Nephron progenitor cell (in vitro differentiated cells): ENCODE measurements around the gene HUNK.

Source experiments
- DNase-seq: peaks from one replicate; pipeline ENCODE4 v3.0.0; 2021
- H3K27ac Mint-ChIP-seq: 2 replicates; pipeline ENCODE4 v1.8.0; 2021; ENCODE audit warnings: mild to moderate bottlenecking, moderate library complexity, mixed read lengths
- H3K27me3 Mint-ChIP-seq: 2 replicates; pipeline ENCODE4 v1.8.0; 2021; ENCODE audit warnings: mild to moderate bottlenecking, low read depth, mixed read lengths; ENCODE audit not compliant: poor library complexity
- H3K36me3 Mint-ChIP-seq: 2 replicates; pipeline ENCODE4 v1.8.0; 2021; ENCODE audit warnings: low read depth, mixed read lengths
- H3K4me1 Mint-ChIP-seq: 2 replicates; pipeline ENCODE4 v1.8.0; 2021; ENCODE audit warnings: mixed read lengths
- H3K4me3 Mint-ChIP-seq: 2 replicates; pipeline ENCODE4 v1.8.0; 2021; ENCODE audit warnings: mild to moderate bottlenecking, moderate library complexity, mixed read lengths
- H3K9me3 Mint-ChIP-seq: 2 replicates; pipeline ENCODE4 v1.8.0; 2021; ENCODE audit warnings: mild to moderate bottlenecking, moderate library complexity, mixed read lengths
- TF ChIP-seq, protein P1 (sequence below): fragments of 200-600 bp; sonication (generic); IDR thresholded peaks from 2 replicates; pipeline ENCODE4 v1.5.0; 2021; ENCODE audit warnings: antibody characterized with exemption

The HUNK gene

DNA sequence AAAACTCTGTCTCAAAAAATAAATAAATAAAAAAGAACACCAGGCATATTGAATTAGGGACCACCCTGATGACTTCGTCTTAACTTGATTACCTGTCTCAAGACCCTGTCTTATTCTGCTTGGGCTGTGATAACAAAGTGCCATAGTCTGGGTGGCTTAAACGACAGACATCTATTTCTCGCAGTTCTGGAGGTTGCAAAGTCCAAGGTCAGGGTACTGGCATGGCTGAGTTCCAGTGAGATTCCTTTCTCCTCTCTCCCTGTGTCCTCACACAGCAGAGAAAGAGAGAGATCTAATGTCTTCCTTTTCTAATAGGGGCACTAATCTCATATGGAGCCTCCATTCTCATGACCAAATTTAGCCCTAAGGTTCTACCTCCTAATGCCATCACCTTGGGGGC is 145.6 kb downstream of the HUNK start:
- H3K27ac Mint-ChIP-seq: no peak overlapping the region
- TF ChIP-seq, protein P1, sequence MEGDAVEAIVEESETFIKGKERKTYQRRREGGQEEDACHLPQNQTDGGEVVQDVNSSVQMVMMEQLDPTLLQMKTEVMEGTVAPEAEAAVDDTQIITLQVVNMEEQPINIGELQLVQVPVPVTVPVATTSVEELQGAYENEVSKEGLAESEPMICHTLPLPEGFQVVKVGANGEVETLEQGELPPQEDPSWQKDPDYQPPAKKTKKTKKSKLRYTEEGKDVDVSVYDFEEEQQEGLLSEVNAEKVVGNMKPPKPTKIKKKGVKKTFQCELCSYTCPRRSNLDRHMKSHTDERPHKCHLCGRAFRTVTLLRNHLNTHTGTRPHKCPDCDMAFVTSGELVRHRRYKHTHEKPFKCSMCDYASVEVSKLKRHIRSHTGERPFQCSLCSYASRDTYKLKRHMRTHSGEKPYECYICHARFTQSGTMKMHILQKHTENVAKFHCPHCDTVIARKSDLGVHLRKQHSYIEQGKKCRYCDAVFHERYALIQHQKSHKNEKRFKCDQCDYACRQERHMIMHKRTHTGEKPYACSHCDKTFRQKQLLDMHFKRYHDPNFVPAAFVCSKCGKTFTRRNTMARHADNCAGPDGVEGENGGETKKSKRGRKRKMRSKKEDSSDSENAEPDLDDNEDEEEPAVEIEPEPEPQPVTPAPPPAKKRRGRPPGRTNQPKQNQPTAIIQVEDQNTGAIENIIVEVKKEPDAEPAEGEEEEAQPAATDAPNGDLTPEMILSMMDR: no peak
- peaks cover 4% of the 10 kb centered on the region for H3K36me3 Mint-ChIP-seq
- no peaks in the 10 kb centered on the region for H3K27me3 Mint-ChIP-seq
- DNase-seq: no peak
- peaks cover under 1% of the 10 kb centered on the region for H3K9me3 Mint-ChIP-seq
- no peak overlapping the region for H3K4me3 Mint-ChIP-seq
- peaks cover 20% of the 10 kb centered on the region for H3K4me1 Mint-ChIP-seq

DNA sequence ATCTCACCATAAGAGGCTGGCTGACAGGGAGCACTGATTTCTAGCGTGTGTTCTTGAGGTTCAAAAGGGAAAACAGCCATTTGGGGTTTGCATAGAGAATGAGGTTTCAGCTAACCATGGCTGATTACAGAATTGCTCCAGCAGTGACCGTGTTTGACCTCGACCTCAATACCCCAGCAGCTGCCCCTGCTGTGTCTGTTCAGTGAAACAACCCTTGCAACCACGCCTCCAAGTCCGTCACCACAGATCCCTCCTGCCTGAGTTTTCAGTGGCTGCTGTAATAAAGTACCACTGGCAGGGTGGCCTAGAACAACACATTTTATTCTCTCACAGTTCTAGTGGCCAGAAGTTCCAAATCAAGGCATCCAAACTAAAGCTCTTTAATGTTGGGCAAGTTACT is 147.7 kb downstream of the HUNK start:
- Mint-ChIP-seq H3K27ac (no peak overlapping the region), H3K36me3 (no peaks in the 10 kb centered on the region), H3K27me3 (no peaks in the 10 kb centered on the region), H3K9me3 (no peaks in the 10 kb centered on the region), H3K4me1 (peaks cover 20% of the 10 kb centered on the region), H3K4me3 (peak overlapping the region; percentile 13)
- peak; percentile 27 for DNase-seq
- TF ChIP-seq, protein P1: no peak

DNA sequence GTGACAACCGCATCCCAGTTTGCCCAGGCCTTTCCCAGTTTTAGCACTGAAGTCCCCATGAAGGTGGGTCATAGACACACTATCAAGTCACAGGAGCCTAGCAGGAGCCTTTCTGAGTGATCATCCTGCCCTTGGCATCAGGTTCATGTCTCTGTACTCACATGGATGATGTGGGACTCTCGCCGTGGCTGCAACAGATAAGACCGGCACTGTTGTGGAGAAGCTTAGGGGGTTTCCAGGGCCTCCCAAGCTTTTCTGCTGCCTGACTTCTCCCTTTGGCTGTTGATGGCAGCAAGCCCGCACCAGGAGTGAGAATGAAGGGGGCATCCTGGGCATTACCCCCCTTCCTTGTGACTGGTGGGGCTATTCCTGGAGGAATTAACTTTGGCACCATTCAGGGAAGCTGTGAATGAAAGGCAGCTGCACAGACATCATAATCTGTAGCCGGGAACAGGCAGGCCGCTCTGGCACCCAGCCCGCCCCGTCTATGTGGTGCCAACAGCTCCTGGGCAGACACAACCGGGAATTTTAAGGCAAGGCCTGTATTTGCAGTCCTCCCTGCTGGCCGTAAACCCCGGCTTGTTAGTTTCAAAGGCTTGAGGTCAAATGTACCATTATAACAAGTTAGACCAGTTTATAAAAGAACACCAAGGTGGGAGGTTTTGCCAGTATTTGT is 148.6 kb downstream of the HUNK start:
- H3K36me3 Mint-ChIP-seq: no peaks in the 10 kb centered on the region
- no peaks in the 10 kb centered on the region for H3K9me3 Mint-ChIP-seq
- peaks cover 20% of the 10 kb centered on the region for H3K4me1 Mint-ChIP-seq
- no peaks in the 10 kb centered on the region for H3K27me3 Mint-ChIP-seq
- H3K27ac Mint-ChIP-seq: no peak overlapping the region
- TF ChIP-seq, protein P1: no peak
- H3K4me3 Mint-ChIP-seq: no peak overlapping the region
- no peak for DNase-seq

GRCh38 chr21:32022146-32022545 is 149.3 kb downstream of the HUNK start:
- Mint-ChIP-seq H3K36me3 (no peaks in the 10 kb centered on the region), H3K27ac (no peak overlapping the region), H3K27me3 (no peaks in the 10 kb centered on the region), H3K9me3 (no peaks in the 10 kb centered on the region), H3K4me3 (no peak overlapping the region), H3K4me1 (peaks cover 21% of the 10 kb centered on the region)
- TF ChIP-seq, protein P1: no peak
- no peak for DNase-seq

GRCh38 chr21:32030146-32030652 is 157.4 kb downstream of the HUNK start:
- Mint-ChIP-seq H3K4me1 (peaks cover 19% of the 10 kb centered on the region), H3K27ac (no peak overlapping the region), H3K27me3 (peaks cover 8% of the 10 kb centered on the region), H3K36me3 (peaks cover 12% of the 10 kb centered on the region), H3K4me3 (no peak overlapping the region), H3K9me3 (no peaks in the 10 kb centered on the region)
- DNase-seq: no peak
- TF ChIP-seq, protein P1: no peak

GRCh38 chr21:32034850-32035249 is 162.0 kb downstream of the HUNK start:
- no peaks in the 10 kb centered on the region for H3K4me1 Mint-ChIP-seq
- DNase-seq: no peak

More at GRCh38 chr21:32034850-32035249, 162.0 kb downstream of the HUNK start:
- H3K36me3 Mint-ChIP-seq: peaks cover 12% of the 10 kb centered on the region
- H3K4me3 Mint-ChIP-seq: no peak overlapping the region
- peaks cover 6% of the 10 kb centered on the region for H3K9me3 Mint-ChIP-seq
- no peak overlapping the region for H3K27ac Mint-ChIP-seq
- TF ChIP-seq, protein P1: no peak
- H3K27me3 Mint-ChIP-seq: peaks cover 4% of the 10 kb centered on the region
